NCI-H2029 treated with DMSO at 0.1 percent for 48 hours (cell line): Measurements from ENCODE around the gene PLPP1.
"Not testable (repeated sequence)": the region's sequence is repeated elsewhere in the genome, so short reads cannot be mapped to it uniquely, and the experiment has no call there.

Source experiments
- DNase-seq: peaks from one replicate; lab custom pipeline; 2025; lab: John Stamatoyannopoulos, UW

Gene PLPP1

GRCh38 chr5:55544341-55544740, 9.6 kb upstream of the PLPP1 start:
- no peak for DNase-seq

DNA sequence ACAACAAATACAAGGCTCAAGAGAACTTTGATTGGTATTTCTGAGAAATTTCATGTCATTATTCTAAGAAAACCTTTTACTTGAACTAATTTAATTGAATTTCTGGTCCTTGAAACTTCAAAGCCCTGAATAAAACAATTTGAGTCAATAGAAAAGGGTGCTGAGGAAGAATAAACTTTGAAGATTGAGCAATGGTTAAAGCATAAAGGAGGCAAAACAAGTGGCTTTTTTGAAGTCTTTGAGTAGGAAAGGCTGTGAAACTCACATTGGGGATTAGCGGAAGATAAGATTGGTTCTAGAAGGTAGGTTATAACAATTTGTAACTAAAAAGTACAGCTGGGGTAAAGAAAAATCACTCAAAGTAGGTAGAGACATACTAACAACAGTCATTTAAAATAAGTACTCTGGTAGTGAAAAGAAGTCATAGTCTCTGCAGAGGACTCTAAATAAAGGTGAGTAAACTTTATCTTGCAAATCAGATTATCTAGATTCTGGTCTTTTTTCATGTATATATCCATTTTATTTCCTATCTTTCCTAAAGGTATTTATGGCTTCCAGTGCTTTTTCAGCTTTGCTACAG, 6.4 kb upstream of the PLPP1 start:
- DNase-seq: no peak

DNA sequence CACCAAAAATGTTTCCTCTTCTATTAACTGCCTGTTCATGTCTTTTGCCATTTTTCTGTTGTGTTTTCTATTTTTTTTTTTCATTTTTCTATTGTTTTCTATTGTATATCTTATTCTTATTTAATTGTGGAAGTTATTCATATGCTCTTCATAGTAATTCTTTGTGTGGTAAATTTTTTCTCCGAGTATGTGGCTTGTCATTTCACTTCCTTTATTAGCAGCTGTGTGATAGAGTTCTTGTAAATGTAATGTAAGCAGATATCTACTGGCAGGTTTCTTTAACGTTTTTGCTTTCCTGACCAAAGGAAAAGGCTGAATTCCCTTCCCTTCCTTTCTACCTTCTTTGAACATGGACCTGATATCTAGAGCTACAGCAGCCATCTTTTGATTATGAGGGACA, 5.8 kb upstream of the PLPP1 start:
- no peak for DNase-seq

GRCh38 chr5:55540024-55540423, 5.3 kb upstream of the PLPP1 start:
- DNase-seq: no peak

DNA sequence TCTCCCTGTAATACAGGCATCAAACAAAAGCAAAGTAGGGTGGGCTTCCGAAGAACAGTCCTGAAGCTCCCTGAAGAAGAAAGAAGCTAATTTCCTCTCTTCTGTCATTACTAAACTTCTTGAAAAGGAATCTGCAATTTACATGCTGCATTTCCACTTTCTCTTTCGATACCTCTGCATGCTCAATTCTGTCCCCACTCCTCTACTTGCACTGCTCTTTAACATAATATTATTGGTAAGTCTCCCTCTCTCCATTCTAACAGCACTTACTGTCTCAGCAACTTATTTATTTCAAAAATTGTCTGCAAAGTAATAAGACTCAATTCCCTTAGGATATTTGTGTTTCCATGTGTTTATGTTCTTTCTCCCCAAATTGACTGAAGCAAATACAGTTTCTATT, 3.9 kb upstream of the PLPP1 start:
- no peak for DNase-seq

DNA sequence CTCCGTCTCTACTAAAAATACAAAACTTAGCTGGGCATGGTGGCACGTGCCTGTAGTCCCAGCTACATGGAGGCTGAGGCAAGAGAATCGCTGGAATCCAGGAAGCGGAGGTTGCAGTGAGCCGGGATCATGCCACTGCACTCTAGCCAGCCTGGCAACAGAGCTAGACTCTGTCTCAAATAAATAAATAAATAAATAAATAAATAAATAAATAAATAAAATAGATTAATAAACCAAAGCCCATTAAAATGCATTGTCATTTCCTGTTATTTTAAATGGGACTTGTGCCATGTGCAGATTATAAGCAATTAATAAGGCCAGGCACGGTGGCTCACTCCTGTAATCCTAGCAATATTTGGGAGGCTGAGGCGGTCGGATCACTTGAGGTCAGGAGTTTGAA, 2.6 kb upstream of the PLPP1 start:
- DNase-seq: not testable (repeated sequence)

GRCh38 chr5:55535199-55535905, 588 bp upstream of the PLPP1 start:
- no peak for DNase-seq

DNA sequence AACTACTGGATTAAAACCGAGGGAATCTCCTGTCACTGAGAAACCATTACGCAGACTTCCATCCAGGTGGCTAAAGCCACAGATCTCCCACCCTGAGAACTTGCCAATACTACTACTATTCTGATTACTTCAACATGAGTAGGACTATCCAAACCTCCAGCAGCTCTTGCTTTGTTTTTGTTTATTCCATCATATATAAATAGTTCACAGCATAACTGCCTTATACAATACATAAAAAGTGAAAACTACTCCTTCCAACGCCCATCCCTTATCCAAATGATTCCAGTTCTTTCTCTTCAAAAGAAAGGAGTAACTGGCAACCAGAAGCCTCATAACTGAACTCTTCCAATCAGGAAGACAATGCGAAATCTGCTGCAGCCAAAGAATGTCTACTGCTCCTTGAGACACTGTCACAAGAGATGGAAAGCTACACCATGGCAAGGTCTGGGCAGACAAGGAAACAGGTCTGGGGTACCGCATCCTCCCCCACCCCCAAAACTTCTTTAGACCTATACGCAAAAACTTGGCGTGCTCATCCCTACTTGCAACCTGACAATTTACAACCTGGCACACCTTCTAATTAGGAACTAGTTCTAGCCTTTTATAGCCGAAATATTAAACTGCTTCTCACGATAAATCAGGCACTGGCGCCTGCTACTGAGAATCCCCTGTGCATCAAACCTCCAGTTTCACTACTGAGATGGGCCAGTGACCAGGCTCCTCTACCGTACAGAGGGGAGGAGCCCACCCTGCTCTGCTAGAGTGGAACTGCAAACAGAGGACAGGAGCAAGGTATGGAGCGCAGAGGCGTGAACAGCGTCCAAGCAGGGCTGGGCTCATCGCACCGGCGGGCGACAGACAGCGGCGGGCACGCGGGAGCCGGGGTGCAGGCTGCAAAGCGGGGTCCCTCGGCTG, 986 bp downstream of the PLPP1 start:
- no peak for DNase-seq

GRCh38 chr5:55530669-55531068, 4.1 kb downstream of the PLPP1 start:
- DNase-seq: no peak

DNA sequence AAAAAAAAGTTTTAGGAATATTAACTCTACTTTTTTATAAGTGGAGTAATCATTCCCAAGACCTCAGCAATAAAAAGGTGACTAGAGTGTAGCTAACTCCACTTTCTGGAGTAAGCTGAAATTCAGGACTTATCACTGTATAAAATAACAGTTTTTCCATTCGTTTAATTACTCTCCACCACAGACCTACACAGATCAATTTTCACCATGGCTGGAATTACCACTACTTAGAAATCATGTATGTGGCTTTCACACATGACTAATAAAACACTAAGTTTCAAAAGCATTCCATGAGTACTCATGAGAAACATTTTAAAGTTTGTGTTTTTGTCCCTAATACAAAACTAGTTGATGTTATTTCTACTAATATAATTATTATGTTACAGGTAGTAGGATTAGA, 9.9 kb downstream of the PLPP1 start:
- DNase-seq: no peak

GRCh38 chr5:55523293-55523692, 11.5 kb downstream of the PLPP1 start:
- no peak for DNase-seq

- DNase-seq: no peak
Measured at GRCh38 chr5:55521881-55522280, 12.9 kb downstream of the PLPP1 start.

DNA sequence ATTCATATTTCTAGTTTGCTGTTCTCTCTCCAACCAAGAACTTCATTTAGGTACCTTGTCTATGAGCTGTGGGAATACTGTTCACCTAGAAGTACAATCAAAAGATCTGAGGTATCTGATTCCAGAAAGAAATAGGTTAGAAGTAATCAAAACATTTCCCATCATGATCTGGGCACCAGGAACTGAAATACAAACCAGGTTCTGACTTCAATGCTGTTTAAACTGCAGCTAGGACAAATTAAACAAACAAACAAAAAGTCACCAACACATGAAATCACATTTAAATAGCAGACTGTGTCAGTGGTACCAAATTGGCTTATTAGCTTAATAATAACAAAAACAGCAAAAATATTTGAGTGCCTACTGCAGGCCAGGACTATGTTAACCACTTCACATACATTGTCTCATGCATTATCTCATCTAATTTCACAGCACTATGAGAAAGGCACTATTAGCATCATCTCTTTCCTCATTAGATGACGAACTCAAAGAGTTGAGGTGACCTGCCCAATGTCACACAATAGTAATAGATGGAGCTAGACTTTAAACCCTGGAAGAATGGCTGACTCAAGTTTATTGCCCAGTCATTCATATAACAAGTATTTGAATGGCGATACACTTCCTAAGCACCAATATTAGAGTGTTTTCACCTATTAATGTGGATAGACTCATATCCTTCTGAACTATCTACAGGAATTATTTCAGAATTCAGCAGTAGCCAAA, 14.5 kb downstream of the PLPP1 start:
- DNase-seq: no peak

- DNase-seq: no peak
Measured at GRCh38 chr5:55518831-55519390, 15.9 kb downstream of the PLPP1 start.

- DNase-seq: no peak
Measured at GRCh38 chr5:55517804-55518203, 17.0 kb downstream of the PLPP1 start.

- DNase-seq: no peak
Measured at GRCh38 chr5:55511010-55511409, 23.8 kb downstream of the PLPP1 start.

GRCh38 chr5:55510523-55510880, 24.3 kb downstream of the PLPP1 start:
- no peak for DNase-seq

- DNase-seq: no peak
Measured at GRCh38 chr5:55509796-55510522, 24.8 kb downstream of the PLPP1 start.

DNA sequence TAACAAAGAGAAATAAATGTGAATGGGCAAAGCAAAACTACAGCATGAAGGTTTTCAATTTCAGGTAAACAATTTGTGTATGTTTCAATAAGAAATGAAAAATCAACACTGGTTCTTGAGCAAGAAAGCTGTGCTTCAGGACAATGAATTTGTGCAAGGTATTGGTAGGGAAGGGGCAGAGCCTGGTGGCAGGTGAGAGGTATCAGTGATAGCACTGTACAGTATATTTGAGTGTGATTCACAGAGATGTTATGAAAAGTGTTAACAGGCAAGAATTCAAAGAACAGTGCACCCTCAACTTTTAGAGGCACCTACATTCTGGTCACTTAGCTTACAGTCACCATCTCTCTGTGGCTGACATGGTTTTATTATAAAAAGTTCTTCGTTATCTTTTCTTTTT, 25.7 kb downstream of the PLPP1 start:
- no peak for DNase-seq

DNA sequence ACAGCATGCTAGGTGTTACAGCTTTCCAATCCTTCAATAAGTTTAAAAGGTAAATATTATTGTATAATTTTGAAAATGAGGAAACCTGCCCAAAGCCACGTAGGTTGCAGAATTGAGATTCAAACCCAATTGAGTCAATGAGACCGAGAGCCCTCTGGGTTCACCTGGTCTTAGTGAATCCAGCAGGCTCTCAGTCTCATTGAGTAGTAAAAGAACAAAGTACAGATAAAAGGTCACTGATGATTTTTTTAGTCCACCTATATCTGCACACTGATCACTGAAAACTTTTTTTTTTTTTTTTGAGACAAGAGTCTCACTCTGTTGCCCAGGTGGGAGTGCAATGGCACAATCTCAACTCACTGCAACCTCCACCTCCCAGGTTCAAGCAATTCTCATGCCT, 27.2 kb downstream of the PLPP1 start:
- DNase-seq: no peak

DNA sequence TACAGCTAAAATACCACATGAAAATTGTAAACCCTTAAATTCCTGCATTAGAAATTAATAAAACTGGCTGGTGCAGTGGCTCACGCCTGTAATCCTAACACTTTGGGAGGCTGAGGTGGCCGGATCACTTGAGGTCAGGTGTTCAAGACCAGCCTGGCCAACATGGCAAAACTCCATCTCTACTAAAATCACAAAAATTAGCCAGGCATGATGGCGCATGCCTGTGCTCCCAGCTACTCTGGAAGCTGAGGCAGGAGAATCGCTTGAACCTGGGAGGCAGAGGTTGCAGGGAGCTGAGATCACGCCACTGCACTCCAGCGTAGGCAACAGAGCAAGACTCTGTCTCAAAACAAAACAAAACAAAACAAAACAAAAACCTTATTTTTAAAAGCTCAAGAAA, 29.1 kb downstream of the PLPP1 start:
- DNase-seq: not testable (repeated sequence)
